HFF-Myc (cell line): ENCODE measurements around the gene AHRR.
A peak's percentile ranks its signal among the peaks of the same experiment; 100 is the strongest.
"Not testable (repeated sequence)": the region's sequence is repeated elsewhere in the genome, so short reads cannot be mapped to it uniquely, and the experiment has no call there.

ENCODE experiments used
- DNase-seq: peaks from one replicate; pipeline ENCODE4 v3.0.0-alpha.2; 2011; ENCODE audit warnings: low read depth; ENCODE audit errors: extremely low read depth
- H3K4me3 ChIP-seq: replicated peaks from 2 replicates; pipeline ENCODE4 v1.5.1; 2011; ENCODE audit warnings: low read depth, mild to moderate bottlenecking, control low read depth, low read length
- CTCF ChIP-seq: IDR thresholded peaks from 2 replicates; pipeline ENCODE4 v1.5.1; 2012; ENCODE audit warnings: mild to moderate bottlenecking, low read depth, low read length, control low read depth; ENCODE audit errors: missing control alignments

AHRR gene

GRCh38 chr5:321230-321725 lies at the start of gene AHRR:
AHRR (plus strand) TSS chr5:321714; CDS start chr5:343903, 22,189 bp downstream.
- H3K4me3 ChIP-seq = peak within 1 kb of the TSS; percentile 71
- peak; percentile 37 for TF ChIP-seq CTCF
- DNase-seq = no peak

- not testable (repeated sequence) for DNase-seq
- H3K4me3 ChIP-seq = peak overlapping the region; percentile 67
Observed at GRCh38 chr5:271828-272167, 49.7 kb upstream of the AHRR start.

GRCh38 chr5:273091-273490 lies 48.4 kb upstream of the AHRR start:
- DNase-seq = not testable (repeated sequence)
- H3K4me3 ChIP-seq = peak overlapping the region; percentile 39

- H3K4me3 ChIP-seq = peak overlapping the region; percentile 39
Observed at GRCh38 chr5:273491-273890, 48.0 kb upstream of the AHRR start.

GRCh38 chr5:274346-274745 lies 47.2 kb upstream of the AHRR start:
- not testable (repeated sequence) for H3K4me3 ChIP-seq, DNase-seq

More at GRCh38 chr5:273491-273890, 48.0 kb upstream of the AHRR start:
- DNase-seq = not testable (repeated sequence)

- no peak for TF ChIP-seq CTCF
- no peak for DNase-seq
- H3K4me3 ChIP-seq = no peak overlapping the region
Observed at GRCh38 chr5:278646-279045, 42.9 kb upstream of the AHRR start.

- H3K4me3 ChIP-seq, DNase-seq: not testable (repeated sequence)
Observed at GRCh38 chr5:279051-279665, 42.4 kb upstream of the AHRR start.

- no peak overlapping the region for H3K4me3 ChIP-seq
- no peak for DNase-seq
- TF ChIP-seq CTCF = no peak
Observed at GRCh38 chr5:285991-286557, 35.4 kb upstream of the AHRR start.

GRCh38 chr5:290200-290599 lies 31.3 kb upstream of the AHRR start:
- H3K4me3 ChIP-seq, DNase-seq: not testable (repeated sequence)

GRCh38 chr5:291345-291744 lies 30.2 kb upstream of the AHRR start:
- not testable (repeated sequence) for DNase-seq, H3K4me3 ChIP-seq

GRCh38 chr5:294788-295187 lies 26.7 kb upstream of the AHRR start:
- DNase-seq, H3K4me3 ChIP-seq: not testable (repeated sequence)

GRCh38 chr5:296207-296606 lies 25.3 kb upstream of the AHRR start:
- H3K4me3 ChIP-seq, DNase-seq: not testable (repeated sequence)

GRCh38 chr5:296954-297353 lies 24.6 kb upstream of the AHRR start:
- H3K4me3 ChIP-seq, DNase-seq: not testable (repeated sequence)

GRCh38 chr5:297448-297847 lies 24.1 kb upstream of the AHRR start:
- not testable (repeated sequence) for DNase-seq, H3K4me3 ChIP-seq

GRCh38 chr5:297991-298736 lies 23.4 kb upstream of the AHRR start:
- DNase-seq, H3K4me3 ChIP-seq: not testable (repeated sequence)
